Common myeloid progenitor, CD34-positive (primary cell): ENCODE measurements around the gene LMF1.

Source experiments
- CTCF ChIA-PET: fragments of 350-600 bp; sonication (Branson Sonifier 250); formaldehyde crosslinking; loops from one replicate; lab custom pipeline; 2021; ENCODE audit warnings: antibody characterized with exemption; lab: Charles Lee
- POLR2A ChIA-PET: fragments of 350-600 bp; sonication (Branson Sonifier 250); formaldehyde crosslinking; loops from one replicate; lab custom pipeline; 2021; ENCODE audit warnings: antibody characterized with exemption; lab: Charles Lee
- DNase-seq, 3 donors: peaks; one replicate each; pipeline versions ENCODE4 v3.0.0 to v3.0.0-alpha.2; 2013
- H3K27ac ChIP-seq, 2 experiments: 1 replicate in 1 of 2; 2 replicates in 1 of 2; pipeline ENCODE4 v1.7.0; 2013; ENCODE audit warnings: inconsistent platforms in 2 of 2, low read length in 2 of 2, mild to moderate bottlenecking in 2 of 2, low read depth in 1 of 2, moderate library complexity in 1 of 2; ENCODE audit not compliant: severe bottlenecking in 2 of 2, insufficient read depth in 1 of 2, poor library complexity in 1 of 2
- H3K27me3 ChIP-seq, 5 experiments: replicated peaks in 2 of 5; 1 replicate in 3 of 5; 2 replicates in 2 of 5; pipeline versions ENCODE4 v1.6.1 to v1.7.0; 2013; ENCODE audit warnings: low read length in 4 of 5, mild to moderate bottlenecking in 2 of 5, moderate library complexity in 2 of 5, inconsistent platforms in 1 of 5; ENCODE audit not compliant: insufficient read depth in 5 of 5, control insufficient read depth in 4 of 5
- H3K36me3 ChIP-seq, 4 experiments: 1 replicate in 2 of 4; 2 replicates in 2 of 4; pipeline versions ENCODE4 v1.6.1 to v1.7.0; 2013; ENCODE audit warnings: low read length in 3 of 4, control low read depth in 1 of 4, mild to moderate bottlenecking in 1 of 4; ENCODE audit not compliant: control insufficient read depth in 4 of 4, insufficient read depth in 4 of 4
- H3K4me1 ChIP-seq, 4 experiments: 1 replicate in 3 of 4; 2 replicates in 1 of 4; pipeline versions ENCODE4 v1.6.1 to v1.7.1; 2013; ENCODE audit warnings: low read length in 3 of 4, mild to moderate bottlenecking in 3 of 4, control low read depth in 1 of 4, inconsistent platforms in 1 of 4, moderate library complexity in 1 of 4; ENCODE audit not compliant: control insufficient read depth in 4 of 4, insufficient read depth in 4 of 4; ENCODE audit errors: control extremely low read depth in 1 of 4
- H3K4me3 ChIP-seq, 7 experiments: 1 replicate in 4 of 7; 2 replicates in 3 of 7; pipeline versions ENCODE4 v1.5.1 to v1.7.0; 2013; ENCODE audit warnings: mild to moderate bottlenecking in 7 of 7, low read length in 6 of 7, moderate library complexity in 6 of 7, inconsistent platforms in 2 of 7, low read depth in 2 of 7, control low read depth in 1 of 7; ENCODE audit not compliant: insufficient read depth in 4 of 7, control insufficient read depth in 1 of 7; ENCODE audit errors: extremely low read depth in 1 of 7
- H3K9me3 ChIP-seq, 5 experiments: 1 replicate in 4 of 5; 2 replicates in 1 of 5; pipeline versions ENCODE4 v1.6.1 to v1.7.1; 2013; ENCODE audit warnings: low read length in 4 of 5, mild to moderate bottlenecking in 2 of 5, inconsistent platforms in 1 of 5, low read depth in 1 of 5, moderate library complexity in 1 of 5; ENCODE audit not compliant: control insufficient read depth in 4 of 5, insufficient read depth in 2 of 5; ENCODE audit errors: control extremely low read depth in 1 of 5
- WGBS: methylation state at CpG from one replicate; pipeline ENCODE4 v1.1.5; 2013; ENCODE audit not compliant: insufficient coverage; 5-methylcytosine and 5-hydroxymethylcytosine counted together

Gene LMF1

DNA sequence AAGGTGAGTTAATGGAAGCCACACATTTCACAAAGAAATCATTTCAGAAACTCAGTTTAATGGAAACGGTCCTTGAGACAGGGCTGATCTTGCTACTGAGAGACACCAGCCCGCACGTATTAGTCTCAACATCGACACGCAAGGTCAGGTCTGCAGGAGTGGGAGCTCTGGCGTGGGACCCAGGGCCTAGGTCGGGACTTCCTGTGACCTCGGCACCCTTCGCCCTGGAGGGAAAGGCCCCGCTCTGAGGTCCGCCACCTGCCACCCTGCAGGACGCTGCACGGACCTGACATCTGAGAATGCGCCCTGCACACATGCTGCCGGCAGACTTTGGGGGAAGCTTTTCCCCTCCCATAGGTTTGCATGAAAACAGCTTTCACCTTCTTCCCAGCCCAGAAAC is 59.7 kb downstream of the LMF1 start:
- H3K36me3 ChIP-seq = peaks cover 8 to 40% (median 17%) of the 10 kb centered on the region in 4 experiments
- POLR2A ChIA-PET = no interaction called here

GRCh38 chr16:910181-910580 is 60.6 kb downstream of the LMF1 start:
- Histone ChIP-seq H3K4me3 (no peak overlapping the region), H3K27ac (no peak overlapping the region), H3K4me1 (no peaks in the 10 kb centered on the region), H3K9me3 (peaks cover 0 to 38% (median 9%) of the 10 kb centered on the region in 5 experiments), H3K27me3 (no peaks in the 10 kb centered on the region), H3K36me3 (peaks cover 8 to 42% (median 19%) of the 10 kb centered on the region in 4 experiments)
- 95% methylated on average over 19 of the region's 20 CpGs for WGBS
- POLR2A ChIA-PET = no interaction called here
- CTCF ChIA-PET = no interaction called here
- no peak for DNase-seq

More for the DNA sequence above, 59.7 kb downstream of the LMF1 start:
- 95% methylated on average over 11 of the region's 15 CpGs for WGBS
- Histone ChIP-seq H3K4me1 (no peaks in the 10 kb centered on the region), H3K27ac (no peak overlapping the region), H3K4me3 (no peak overlapping the region), H3K27me3 (no peaks in the 10 kb centered on the region), H3K9me3 (peaks cover 0 to 33% (median 7%) of the 10 kb centered on the region in 5 experiments)
- CTCF ChIA-PET = no interaction called here
- DNase-seq = no peak

- Histone ChIP-seq H3K4me1 (no peaks in the 10 kb centered on the region), H3K27me3 (no peaks in the 10 kb centered on the region), H3K36me3 (peaks cover 8 to 42% (median 19%) of the 10 kb centered on the region in 4 experiments), H3K27ac (no peak overlapping the region), H3K9me3 (peaks cover 0 to 41% (median 9%) of the 10 kb centered on the region in 5 experiments), H3K4me3 (no peak overlapping the region)
- no peak for DNase-seq
- ChIA-PET POLR2A (no interaction called here), CTCF (no interaction called here)
- WGBS = 98% methylated on average over 45 of the region's 45 CpGs
These were observed 61.3 kb downstream of the LMF1 start for GRCh38 chr16:909281-910000.

DNA sequence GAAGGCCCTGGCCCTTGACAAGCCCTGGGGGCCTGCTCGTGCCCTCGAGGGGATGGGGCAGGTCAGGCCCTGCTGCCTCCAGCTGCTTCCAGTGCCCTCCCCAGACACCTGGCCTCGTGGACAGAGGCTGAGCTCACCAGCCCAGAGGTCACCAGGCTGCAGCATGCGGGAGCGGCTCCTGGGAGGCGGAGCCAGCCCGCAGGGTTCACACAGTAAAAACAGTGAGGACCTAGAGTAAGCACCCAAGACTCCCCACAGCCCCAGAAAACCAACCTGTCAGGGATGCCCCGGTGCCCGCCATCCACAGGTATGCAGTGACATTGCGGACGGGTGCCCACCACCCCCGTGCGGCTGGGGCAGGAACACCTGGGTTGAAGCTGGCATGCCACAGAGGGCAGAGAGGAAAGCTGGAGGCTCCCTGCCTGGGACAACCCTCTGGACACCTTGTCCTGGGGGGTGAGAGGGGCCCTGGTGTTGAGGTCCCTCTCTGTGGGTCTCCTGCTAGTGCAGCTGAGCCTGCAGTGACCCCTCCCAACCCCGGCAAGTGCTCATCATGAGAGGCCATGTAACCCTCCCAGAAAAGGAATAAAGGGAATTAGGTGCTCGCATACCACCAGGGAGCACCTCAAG is 62.1 kb downstream of the LMF1 start:
- CTCF ChIA-PET = no interaction called here

GRCh38 chr16:907842-908241 is 62.9 kb downstream of the LMF1 start:
- CTCF ChIA-PET = no interaction called here
- Histone ChIP-seq H3K27me3 (no peaks in the 10 kb centered on the region), H3K4me1 (no peaks in the 10 kb centered on the region), H3K4me3 (no peak overlapping the region), H3K36me3 (peaks cover 8 to 40% (median 19%) of the 10 kb centered on the region in 4 experiments), H3K9me3 (peaks cover 0 to 41% (median 9%) of the 10 kb centered on the region in 5 experiments), H3K27ac (no peak overlapping the region)
- 100% methylated on average over 4 of the region's 7 CpGs for WGBS
- DNase-seq = no peak
- POLR2A ChIA-PET = no interaction called here

More for the DNA sequence above, 62.1 kb downstream of the LMF1 start:
- H3K9me3 ChIP-seq = peaks cover 0 to 41% (median 9%) of the 10 kb centered on the region in 5 experiments
- H3K27me3 ChIP-seq = no peaks in the 10 kb centered on the region
- no peak for DNase-seq
- no peak overlapping the region for H3K27ac ChIP-seq
- no peaks in the 10 kb centered on the region for H3K4me1 ChIP-seq
- no peak overlapping the region for H3K4me3 ChIP-seq
- 96% methylated on average over 10 of the region's 15 CpGs for WGBS
- H3K36me3 ChIP-seq = peaks cover 8 to 42% (median 19%) of the 10 kb centered on the region in 4 experiments
- POLR2A ChIA-PET = no interaction called here

DNA sequence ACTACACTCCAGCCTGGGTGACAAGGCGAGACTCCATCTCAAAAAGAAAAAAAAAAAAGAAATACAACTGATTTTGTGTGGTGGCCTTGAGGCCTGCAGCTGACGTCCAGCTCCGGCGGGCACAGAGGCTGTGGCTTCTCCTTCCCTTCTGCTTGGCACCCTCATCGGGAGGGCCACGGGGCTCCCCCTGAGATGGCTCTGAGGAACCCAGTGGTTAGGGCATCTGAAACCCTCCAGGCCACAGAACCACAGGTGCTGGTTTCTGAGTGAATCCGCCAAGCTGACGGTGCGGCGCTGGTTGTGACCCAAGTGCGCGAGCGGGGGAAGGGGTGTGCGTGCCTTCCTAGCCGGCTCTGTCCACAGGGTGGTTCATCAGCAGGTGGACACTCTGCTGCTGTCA is 63.4 kb downstream of the LMF1 start:
- WGBS = 98% methylated on average over 15 of the region's 15 CpGs

GRCh38 chr16:906296-906695 is 64.5 kb downstream of the LMF1 start:
- POLR2A ChIA-PET = no interaction called here
- DNase-seq = no peak

More for the DNA sequence above, 63.4 kb downstream of the LMF1 start:
- ChIA-PET POLR2A (no interaction called here), CTCF (interaction anchor here (0.6 kb wide), 1 partner anchor 195 kb away, joined by 3 read pairs; no protein-coding TSS in a partner anchor)
- no peak for DNase-seq
- peaks cover 8 to 40% (median 19%) of the 10 kb centered on the region in 4 experiments for H3K36me3 ChIP-seq
- H3K27me3 ChIP-seq = no peaks in the 10 kb centered on the region
- no peaks in the 10 kb centered on the region for H3K4me1 ChIP-seq
- H3K27ac ChIP-seq = no peak overlapping the region
- no peak overlapping the region for H3K4me3 ChIP-seq
- H3K9me3 ChIP-seq = peaks cover 0 to 41% (median 9%) of the 10 kb centered on the region in 5 experiments

More at GRCh38 chr16:906296-906695, 64.5 kb downstream of the LMF1 start:
- CTCF ChIA-PET = no interaction called here
- 100% methylated on average over 9 of the region's 12 CpGs for WGBS
- Histone ChIP-seq H3K4me1 (no peaks in the 10 kb centered on the region), H3K4me3 (no peak overlapping the region), H3K9me3 (peaks cover 0 to 41% (median 9%) of the 10 kb centered on the region in 5 experiments), H3K36me3 (peaks cover 8 to 40% (median 19%) of the 10 kb centered on the region in 4 experiments), H3K27me3 (no peaks in the 10 kb centered on the region), H3K27ac (no peak overlapping the region)
